Left lung (tissue), 10 donors: ENCODE results near the gene UBE2J2. TPM values are rescaled to one million over a fixed set of nuclear protein-coding genes. Genes with fewer than 3 reads are reported as not detected.

Experiments used
- ATAC-seq: fragments of 200-7000 bp; cut with Tn5 transposase; one replicate; pipeline ENCODE4 v1.9.1; 2020; ENCODE audit warnings: moderate library complexity
- DNase-seq, 4 donors: peaks; one replicate each; pipeline ENCODE4 v3.0.0-alpha.2; 2013 to 2020
- H3K27ac ChIP-seq, 2 donors: fragments of 200-600 bp; sonication (generic) in 1 of 2; one replicate each; pipeline versions ENCODE4 v1.5.0 to v1.8.0; 2020 to 2021
- H3K27me3 ChIP-seq, 2 donors: fragments of 200-600 bp; sonication (generic) in 1 of 2; one replicate each; pipeline versions ENCODE4 v1.5.0 to v1.8.0; 2020 to 2021
- H3K36me3 ChIP-seq, 2 donors: fragments of 200-600 bp; sonication (generic) in 1 of 2; one replicate each; pipeline versions ENCODE4 v1.5.0 to v1.8.0; 2020 to 2021
- H3K4me1 ChIP-seq, 2 donors: fragments of 200-600 bp; one replicate each; pipeline ENCODE4 v1.8.0; 2021
- H3K4me3 ChIP-seq, 2 donors: fragments of 200-600 bp; sonication (generic) in 1 of 2; one replicate each; pipeline versions ENCODE4 v1.5.0 to v1.8.0; 2020 to 2021; ENCODE audit warnings: mild to moderate bottlenecking in 1 of 2
- H3K9me3 ChIP-seq, 2 donors: fragments of 200-600 bp; sonication (generic) in 1 of 2; one replicate each; pipeline versions ENCODE4 v1.5.0 to v1.8.0; 2020 to 2021
- CTCF ChIP-seq, 2 donors: fragments of 200-600 bp; sonication (generic) in 1 of 2; IDR thresholded peaks; one replicate each; pipeline versions ENCODE4 v1.5.0 to v1.8.0; 2021; ENCODE audit warnings: antibody characterized with exemption in 2 of 2
- intact Hi-C, 2 donors: fragments of 100-400 bp; cut with DNase I; formaldehyde crosslinking; loops; one replicate each; pipeline versions ENCODE4 v1.11.2 to v1.14.2; 2022
- microRNA-seq, 2 donors: library from miRNA; unstranded; fragments of <30 nt; microRNA quantifications; one replicate each; pipeline ENCODE4, GENCODE V29; 2019
- polyA plus RNA-seq, 6 donors: library from polyadenylated mRNA; unstranded; fragments of 120-200 nt; gene quantifications; one replicate each; pipeline ENCODE4 v1.2.1, GENCODE V29; 2013; ENCODE audit not compliant: insufficient read length in 6 of 6
- total RNA-seq, 2 donors: library from RNA; stranded (reverse); fragmentation: NEBNext Ultra II Directional; extraction: Animal tissue kit (Norgen Biotek cat#: 25700); gene quantifications; one replicate each; pipeline ENCODE4 v1.2.1, GENCODE V29; 2021
- donor health status: DM: no; HTN: yes; CAD: no.
- donor health status: DM: no; HTN: no; CAD: no.

Gene UBE2J2
- total and polyA plus RNA-seq, 8 donors, result 42.8 to 68.6 (median 52.1) TPM

- Histone ChIP-seq H3K27ac (no peak overlapping the region), H3K9me3 (no peaks in the 10 kb centered on the region), H3K27me3 (peaks cover 18 to 85% of the 10 kb centered on the region in 2 donors), H3K36me3 (no peaks in the 10 kb centered on the region), H3K4me1 (peaks cover 7 to 46% of the 10 kb centered on the region in 2 donors), H3K4me3 (no peak overlapping the region)
- intact Hi-C loops, result no loop called here
- ATAC-seq (no peak), DNase-seq (peak in 1 of 4 donors; percentile 60)
- TF ChIP-seq CTCF (IDR thresholded peaks at IDR 0.05), result no peak
These were observed 68.5 kb downstream of the UBE2J2 start for GRCh38 chr1:1204998-1205768.

- no peaks in the 10 kb centered on the region for H3K9me3 ChIP-seq
- no peak overlapping the region for H3K4me3 ChIP-seq
- peaks cover 18 to 91% of the 10 kb centered on the region in 2 donors for H3K27me3 ChIP-seq
- H3K27ac ChIP-seq, result no peak overlapping the region
- peak in 1 of 4 donors; percentile 34 for DNase-seq
- no peak for TF ChIP-seq CTCF (IDR thresholded peaks at IDR 0.05)
- intact Hi-C loops, result no loop called here
- no peak for ATAC-seq
- H3K4me1 ChIP-seq, result peaks cover 7 to 46% of the 10 kb centered on the region in 2 donors
- no peaks in the 10 kb centered on the region for H3K36me3 ChIP-seq
These were observed 69.2 kb downstream of the UBE2J2 start for GRCh38 chr1:1204425-1204920.

Small RNA genes within 50 kb of the gene (microRNA-seq; reads per million reads assigned to microRNA genes)
- 1.2 to 1.3 reads per million in 2 donors for gene MIR6726
- gene MIR6727, result 0.41 to 0.50 reads per million in 2 donors

Other genes starting within 250 kb of the UBE2J2 start
- 1 to 10 TPM; 1.2 to 1.7 TPM for gene RNF223, start 199.5 kb downstream of the UBE2J2 start, total RNA-seq
- gene RNF223, start 199.5 kb downstream of the UBE2J2 start, polyA plus RNA-seq, result under 1 TPM; 0.13 to 0.31 (median 0.16) TPM
- 10 to 100 TPM in 1 of 2 donors, 1 to 10 TPM in 1; 8.0 to 14.0 TPM for gene C1orf159, start 157.8 kb downstream of the UBE2J2 start, total RNA-seq
- gene C1orf159, start 157.8 kb downstream of the UBE2J2 start, polyA plus RNA-seq, result 10 to 100 TPM in 3 of 6 donors, 1 to 10 TPM in 3; 7.7 to 16.0 (median 10.1) TPM
- gene TTLL10, start 100.0 kb downstream of the UBE2J2 start, total RNA-seq, result 1 to 10 TPM in 1 of 2 donors, under 1 TPM in 1; 0.17 to 4.6 TPM
- gene TTLL10, start 100.0 kb downstream of the UBE2J2 start, polyA plus RNA-seq, result 1 to 10 TPM in 5 of 6 donors, under 1 TPM in 1; 0.63 to 3.0 (median 1.7) TPM
- gene TNFRSF18, start 67.3 kb downstream of the UBE2J2 start, total RNA-seq, result 1 to 10 TPM; 1.1 to 1.3 TPM
- under 1 TPM; 0.38 to 0.73 (median 0.51) TPM for gene TNFRSF18, start 67.3 kb downstream of the UBE2J2 start, polyA plus RNA-seq
- gene TNFRSF4, start 59.7 kb downstream of the UBE2J2 start, total RNA-seq, result 1 to 10 TPM; 2.8 to 3.5 TPM
- gene TNFRSF4, start 59.7 kb downstream of the UBE2J2 start, polyA plus RNA-seq, result 1 to 10 TPM; 2.0 to 4.5 (median 2.9) TPM
- gene SDF4, start 41.9 kb downstream of the UBE2J2 start, total RNA-seq, result 100 to 1,000 TPM; 152 to 166 TPM
- 100 to 1,000 TPM in 2 of 6 donors, 10 to 100 TPM in 4; 86.7 to 124 (median 97.5) TPM for gene SDF4, start 41.9 kb downstream of the UBE2J2 start, polyA plus RNA-seq
- gene B3GALT6, start 41.6 kb downstream of the UBE2J2 start, total RNA-seq, result 10 to 100 TPM; 12.6 to 25.2 TPM
- 10 to 100 TPM; 13.2 to 21.4 (median 17.8) TPM for gene B3GALT6, start 41.6 kb downstream of the UBE2J2 start, polyA plus RNA-seq
- gene C1QTNF12, start 27.1 kb downstream of the UBE2J2 start, total RNA-seq, result 1 to 10 TPM; 1.2 to 2.2 TPM
- 1 to 10 TPM in 2 of 6 donors, under 1 TPM in 4; 0.52 to 1.4 (median 0.78) TPM for gene C1QTNF12, start 27.1 kb downstream of the UBE2J2 start, polyA plus RNA-seq
- gene SCNN1D, start 6.6 kb upstream of the UBE2J2 start, total RNA-seq, result 1 to 10 TPM; 2.1 to 4.3 TPM
- 10 to 100 TPM in 3 of 6 donors, 1 to 10 TPM in 3; 5.9 to 13.1 (median 9.4) TPM for gene SCNN1D, start 6.6 kb upstream of the UBE2J2 start, polyA plus RNA-seq
- gene ACAP3, start 34.1 kb upstream of the UBE2J2 start, total RNA-seq, result 10 to 100 TPM; 56.4 to 60.2 TPM
- 10 to 100 TPM; 30.8 to 73.6 (median 41.1) TPM for gene ACAP3, start 34.1 kb upstream of the UBE2J2 start, polyA plus RNA-seq
- gene PUSL1, start 34.7 kb upstream of the UBE2J2 start, total RNA-seq, result 10 to 100 TPM; 17.4 to 18.3 TPM
- 10 to 100 TPM in 1 of 6 donors, 1 to 10 TPM in 5; 4.3 to 10.9 (median 7.8) TPM for gene PUSL1, start 34.7 kb upstream of the UBE2J2 start, polyA plus RNA-seq
- gene INTS11, start 50.8 kb upstream of the UBE2J2 start, total RNA-seq, result 10 to 100 TPM; 67.0 to 90.4 TPM
- 100 to 1,000 TPM; 106 to 166 (median 127) TPM for gene INTS11, start 50.8 kb upstream of the UBE2J2 start, polyA plus RNA-seq
- 10 to 100 TPM; 24.5 to 25.2 TPM for gene CPTP, start 50.9 kb upstream of the UBE2J2 start, total RNA-seq
- gene CPTP, start 50.9 kb upstream of the UBE2J2 start, polyA plus RNA-seq, result 10 to 100 TPM; 10.6 to 17.6 (median 13.5) TPM
- under 1 TPM; 0.20 to 0.37 TPM for gene TAS1R3, start 57.4 kb upstream of the UBE2J2 start, total RNA-seq
- gene TAS1R3, start 57.4 kb upstream of the UBE2J2 start, polyA plus RNA-seq, result under 1 TPM; 0.23 to 0.75 (median 0.41) TPM
- gene DVL1, start 75.6 kb upstream of the UBE2J2 start, total RNA-seq, result 10 to 100 TPM; 67.4 to 81.2 TPM
- gene DVL1, start 75.6 kb upstream of the UBE2J2 start, polyA plus RNA-seq, result 10 to 100 TPM; 20.6 to 41.4 (median 28.5) TPM
- 100 to 1,000 TPM in 1 of 2 donors, 10 to 100 TPM in 1; 78.3 to 129 TPM for gene MXRA8, start 84.7 kb upstream of the UBE2J2 start, total RNA-seq
- gene MXRA8, start 84.7 kb upstream of the UBE2J2 start, polyA plus RNA-seq, result 100 to 1,000 TPM; 113 to 151 (median 143) TPM
- gene AURKAIP1, start 101.4 kb upstream of the UBE2J2 start, total RNA-seq, result 100 to 1,000 TPM in 1 of 2 donors, 10 to 100 TPM in 1; 99.3 to 127 TPM
- 10 to 100 TPM; 36.9 to 64.0 (median 48.2) TPM for gene AURKAIP1, start 101.4 kb upstream of the UBE2J2 start, polyA plus RNA-seq
- gene CCNL2, start 125.5 kb upstream of the UBE2J2 start, total RNA-seq, result 100 to 1,000 TPM; 142 to 161 TPM
- 100 to 1,000 TPM; 250 to 405 (median 339) TPM for gene CCNL2, start 125.5 kb upstream of the UBE2J2 start, polyA plus RNA-seq
- 100 to 1,000 TPM in 1 of 2 donors, 10 to 100 TPM in 1; 69.5 to 103 TPM for gene MRPL20, start 133.4 kb upstream of the UBE2J2 start, total RNA-seq
- 100 to 1,000 TPM in 3 of 6 donors, 10 to 100 TPM in 3; 90.8 to 145 (median 99.8) TPM for gene MRPL20, start 133.4 kb upstream of the UBE2J2 start, polyA plus RNA-seq
- gene ANKRD65, start 147.4 kb upstream of the UBE2J2 start, total RNA-seq, result 10 to 100 TPM; 18.4 to 35.2 TPM
- 10 to 100 TPM; 25.7 to 41.6 (median 31.7) TPM for gene ANKRD65, start 147.4 kb upstream of the UBE2J2 start, polyA plus RNA-seq
- 100 to 1,000 TPM; 113 to 147 TPM for gene VWA1, start 161.8 kb upstream of the UBE2J2 start, total RNA-seq
- 100 to 1,000 TPM in 1 of 6 donors, 10 to 100 TPM in 5; 50.0 to 104 (median 60.9) TPM for gene VWA1, start 161.8 kb upstream of the UBE2J2 start, polyA plus RNA-seq
- 10 to 100 TPM in 1 of 2 donors, 1 to 10 TPM in 1; 9.9 to 14.9 TPM for gene ATAD3C, start 175.8 kb upstream of the UBE2J2 start, total RNA-seq
- 1 to 10 TPM in 5 of 6 donors, under 1 TPM in 1; 0.88 to 4.5 (median 3.1) TPM for gene ATAD3C, start 175.8 kb upstream of the UBE2J2 start, polyA plus RNA-seq
- 10 to 100 TPM; 19.4 to 30.7 TPM for gene ATAD3B, start 197.9 kb upstream of the UBE2J2 start, total RNA-seq
- gene ATAD3B, start 197.9 kb upstream of the UBE2J2 start, polyA plus RNA-seq, result 10 to 100 TPM; 14.5 to 24.1 (median 18.3) TPM
- gene ATAD3A, start 238.3 kb upstream of the UBE2J2 start, total RNA-seq, result 10 to 100 TPM; 27.1 to 37.8 TPM
- 10 to 100 TPM; 12.1 to 27.8 (median 17.7) TPM for gene ATAD3A, start 238.3 kb upstream of the UBE2J2 start, polyA plus RNA-seq